ENCODE data around the gene STK4.

Gene STK4

DNA sequence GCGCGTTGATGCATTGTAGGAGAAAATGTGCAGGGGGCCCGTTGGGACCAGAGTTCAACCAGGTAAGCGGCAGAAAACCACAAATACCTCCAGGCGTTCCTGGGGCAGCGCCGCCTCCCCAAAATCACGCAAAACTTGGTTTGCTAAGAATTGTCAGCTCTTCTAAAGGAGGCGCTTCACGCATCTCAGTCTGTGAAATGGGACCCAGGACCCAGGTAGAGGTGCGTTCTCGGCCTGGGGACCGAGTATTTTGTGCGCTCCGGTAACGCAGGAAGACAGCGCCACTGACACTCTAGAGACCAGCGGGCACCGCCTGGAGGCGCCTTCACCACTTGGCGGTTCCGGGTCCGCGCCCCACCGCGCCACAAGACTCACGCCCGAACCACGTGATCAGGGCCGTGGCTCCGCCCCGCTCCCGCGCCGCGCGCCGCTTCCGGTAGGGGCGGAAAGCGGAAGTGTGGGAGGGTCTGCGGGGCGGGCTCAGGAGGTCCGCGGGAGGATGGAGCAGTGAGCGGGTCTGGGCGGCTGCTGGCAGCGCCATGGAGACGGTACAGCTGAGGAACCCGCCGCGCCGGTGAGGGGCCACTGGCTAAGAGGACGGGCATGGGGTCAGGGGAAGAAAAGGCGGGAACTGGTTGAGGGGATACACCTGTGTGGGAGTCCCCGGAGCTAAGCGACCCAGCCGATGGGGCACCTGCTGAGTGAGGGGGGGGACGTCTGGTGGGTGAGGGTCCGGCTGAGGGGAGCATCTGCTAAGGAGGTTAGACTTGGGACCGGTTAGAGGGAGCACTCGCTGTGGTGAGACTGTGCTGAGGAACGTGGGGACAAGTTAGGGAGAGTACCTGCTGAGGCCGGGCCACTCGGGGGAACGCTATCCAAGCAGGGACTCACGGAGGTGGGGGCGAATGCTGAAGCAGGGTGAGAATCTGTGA is at the start of gene STK4:
Gene STK4, plus strand, starts transcription at position 483 of the 932 bp plus-strand sequence. Its CDS starts 57 bp downstream, at position 540.
- peak; percentile 23 to 97 (median 89) for DNase-seq

DNA sequence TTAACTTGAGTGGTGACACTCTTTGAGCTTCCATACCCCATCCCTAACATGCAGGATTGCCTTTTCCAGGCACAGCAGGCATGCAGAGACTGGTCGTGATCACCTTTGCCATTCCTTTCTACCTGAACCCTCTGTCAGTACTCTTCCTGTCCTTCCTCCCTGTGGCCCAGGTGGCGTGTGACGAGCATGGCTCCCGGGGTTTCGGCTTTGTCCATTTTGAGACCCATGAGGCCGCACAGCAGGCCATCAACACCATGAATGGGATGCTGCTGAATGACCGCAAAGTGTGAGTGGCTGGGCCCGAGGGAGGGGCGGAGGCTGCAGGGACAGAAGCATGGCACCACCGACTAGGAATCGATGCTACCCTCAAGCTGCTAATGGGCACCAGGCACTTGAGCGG is 49.7 kb upstream of the STK4 start:
- no peak for DNase-seq

DNA sequence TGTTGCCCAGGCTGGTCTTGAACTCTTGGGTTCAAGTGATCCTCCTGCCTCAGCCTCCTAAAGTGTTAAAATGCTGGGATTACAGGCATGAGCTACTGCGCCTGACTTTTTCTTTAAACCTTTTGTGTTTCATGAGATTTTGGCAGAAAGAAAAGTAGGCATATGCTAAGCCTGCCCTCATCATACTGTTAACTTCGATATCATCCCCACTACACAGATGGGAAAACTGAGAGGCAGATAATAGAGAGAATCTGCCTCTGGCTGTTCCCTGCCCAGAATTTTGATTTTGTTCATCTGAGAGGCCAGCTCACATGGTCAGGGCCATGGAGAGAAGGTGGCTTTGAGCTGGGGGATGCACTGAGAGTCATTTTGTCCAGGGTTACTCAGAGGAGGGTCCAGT is 48.9 kb upstream of the STK4 start:
- no peak for DNase-seq

DNA sequence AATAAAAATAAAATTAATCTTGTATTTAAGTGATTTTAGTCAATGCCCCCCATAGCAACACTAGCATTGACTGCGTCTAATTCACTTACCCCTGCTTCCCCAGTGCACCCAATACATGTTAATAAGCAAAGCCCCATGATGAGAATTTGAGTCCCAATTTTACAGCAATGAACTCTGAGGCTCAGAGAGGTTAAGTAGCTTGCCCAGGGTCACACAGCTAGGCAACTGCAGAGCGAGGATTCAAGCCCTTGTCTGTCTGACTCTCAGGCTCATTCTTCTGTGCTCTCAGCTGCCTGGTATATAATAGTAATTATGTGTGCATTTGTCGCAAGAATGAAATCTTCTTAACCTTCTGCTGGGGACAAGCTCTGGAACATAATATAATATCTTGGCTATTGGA is 48.0 kb upstream of the STK4 start:
- DNase-seq = no peak

DNA sequence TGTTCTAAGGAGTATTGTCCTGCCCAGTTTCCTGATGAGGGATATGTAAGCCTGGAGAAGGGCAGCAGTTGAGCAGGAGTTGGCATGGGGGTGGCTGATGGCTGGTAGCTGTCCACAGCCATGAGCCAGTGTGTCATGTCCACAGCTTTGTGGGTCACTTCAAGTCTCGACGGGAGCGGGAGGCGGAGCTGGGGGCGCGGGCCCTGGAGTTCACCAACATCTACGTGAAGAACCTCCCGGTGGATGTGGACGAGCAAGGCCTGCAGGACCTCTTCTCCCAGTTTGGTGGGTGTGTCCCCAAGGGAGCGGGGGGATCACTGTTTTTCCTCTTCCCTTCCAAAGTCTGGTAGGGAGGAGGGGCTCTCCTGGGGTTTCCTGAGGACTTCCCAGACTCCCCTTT is 47.6 kb upstream of the STK4 start:
- DNase-seq = no peak

DNA sequence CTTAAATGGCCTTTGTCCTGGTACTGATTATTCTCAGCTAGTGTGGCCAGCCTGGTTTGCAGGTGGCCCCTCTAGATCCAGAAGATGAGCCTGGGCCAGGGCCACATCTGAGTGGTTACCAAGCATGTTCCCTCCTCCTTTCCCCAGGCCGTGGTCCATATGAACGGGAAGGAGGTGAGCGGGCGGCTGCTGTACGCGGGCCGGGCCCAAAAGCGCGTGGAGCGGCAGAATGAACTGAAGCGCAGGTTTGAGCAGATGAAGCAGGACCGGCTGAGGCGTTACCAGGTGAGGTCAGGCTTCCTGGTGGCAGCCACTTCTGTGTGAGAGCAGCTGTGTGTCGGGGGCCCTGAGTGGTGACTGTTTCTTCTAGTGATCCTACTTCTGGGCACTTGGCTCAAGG is 44.9 kb upstream of the STK4 start:
- DNase-seq = no peak

DNA sequence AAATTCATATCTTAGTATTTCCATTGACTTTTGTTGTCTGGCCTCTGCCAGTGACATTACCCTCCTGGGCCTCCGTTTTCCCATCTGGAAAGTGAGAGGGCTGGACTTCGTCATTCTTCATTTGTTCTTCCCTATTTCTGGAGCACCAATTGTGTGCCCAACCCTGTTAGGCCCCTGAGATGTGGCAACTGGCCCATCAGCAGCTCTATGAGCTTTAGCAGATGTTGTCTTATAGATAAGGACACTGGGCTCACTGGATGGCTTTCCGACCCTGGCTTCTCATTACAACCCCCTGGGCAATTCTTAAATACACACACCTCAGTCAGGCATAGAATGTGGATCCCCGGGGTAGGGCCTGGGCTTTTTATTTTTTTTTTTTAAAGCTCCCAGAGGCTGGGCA is 41.8 kb upstream of the STK4 start:
- no peak for DNase-seq

DNA sequence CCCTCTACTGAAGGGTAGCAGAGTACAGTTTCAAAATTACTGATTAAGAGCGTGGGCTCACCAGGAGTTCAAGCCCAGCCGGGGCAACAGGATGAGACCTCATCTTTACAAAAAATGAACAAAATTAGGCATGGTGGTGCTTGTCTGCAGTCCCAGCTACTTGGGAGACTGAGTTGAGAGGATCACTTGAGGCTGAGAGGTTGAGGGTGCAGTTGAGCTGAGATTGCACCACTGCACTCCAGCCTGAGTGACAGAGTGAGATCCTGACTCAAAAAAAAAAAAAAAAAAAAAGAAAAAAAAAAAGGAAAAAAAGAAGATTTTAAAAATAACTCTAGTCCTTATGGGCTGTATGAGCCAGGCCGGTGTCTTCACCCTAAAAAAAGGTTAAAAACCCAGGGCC is 37.7 kb upstream of the STK4 start:
- DNase-seq = no peak

DNA sequence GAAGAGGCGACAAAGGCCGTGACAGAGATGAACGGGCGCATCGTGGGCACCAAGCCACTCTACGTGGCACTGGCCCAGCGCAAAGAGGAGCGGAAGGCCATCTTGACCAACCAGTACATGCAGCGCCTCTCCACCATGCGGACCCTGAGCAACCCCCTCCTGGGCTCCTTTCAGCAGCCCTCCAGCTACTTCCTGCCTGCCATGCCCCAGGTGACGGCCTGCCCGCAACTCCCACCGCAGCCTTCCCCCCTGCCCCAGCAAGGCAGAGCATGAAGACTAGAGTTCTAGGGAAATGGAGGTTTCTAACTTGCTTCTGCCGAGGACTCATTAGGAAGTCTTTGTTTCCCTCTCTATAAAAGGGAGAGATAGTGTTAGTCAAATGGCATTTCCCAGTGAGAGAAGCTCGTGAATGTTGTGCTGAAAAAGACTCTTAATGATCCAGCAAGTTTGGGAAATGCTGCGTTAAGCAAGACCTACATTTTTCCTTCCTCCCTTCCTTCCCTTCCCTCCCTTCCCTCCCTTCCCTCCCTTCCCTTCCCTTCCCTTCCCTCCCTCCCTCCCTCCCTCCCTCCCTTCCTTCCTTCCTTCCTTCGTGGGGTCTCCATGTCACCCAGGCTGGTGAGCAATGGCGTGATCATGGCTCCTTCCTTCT is 35.7 kb upstream of the STK4 start:
- no peak for DNase-seq

DNA sequence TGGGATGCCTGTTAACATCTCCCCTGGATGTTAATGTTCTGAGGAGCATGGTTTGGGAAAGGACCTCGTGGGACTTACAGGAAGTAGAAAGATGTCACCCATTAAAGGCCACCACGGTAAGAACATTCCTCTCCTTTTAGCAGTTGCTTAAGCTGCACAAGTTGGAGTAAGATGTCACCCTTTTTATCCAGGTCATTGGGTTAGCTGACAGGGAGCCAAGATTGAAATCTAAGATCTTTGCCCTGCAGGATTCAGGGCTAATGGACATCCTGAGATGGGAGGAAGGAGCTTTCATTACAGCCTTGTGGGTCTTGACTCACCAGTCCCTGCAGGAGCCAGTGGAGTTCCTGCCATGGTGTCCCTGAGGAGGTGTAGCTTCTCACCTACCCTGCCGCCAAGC is 34.4 kb upstream of the STK4 start:
- DNase-seq = no peak

DNA sequence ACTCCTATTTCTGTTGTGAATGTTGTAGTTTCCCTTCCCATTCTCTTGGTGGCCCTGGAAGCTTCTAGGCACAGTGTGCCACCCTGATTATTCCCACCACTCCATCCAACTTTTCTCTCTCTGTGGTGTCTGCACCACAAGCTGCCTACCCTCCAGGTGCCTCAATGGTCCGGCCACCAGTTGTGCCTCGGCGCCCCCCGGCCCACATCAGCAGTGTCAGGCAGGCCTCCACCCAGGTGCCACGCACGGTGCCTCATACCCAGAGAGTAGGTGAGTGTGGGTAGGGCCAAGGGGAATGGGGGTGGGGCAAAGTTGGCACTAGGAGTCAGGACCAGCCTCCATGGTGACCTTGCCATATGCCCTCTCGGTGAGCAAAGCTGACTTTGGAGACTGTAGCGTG is 33.4 kb upstream of the STK4 start:
- DNase-seq = no peak

DNA sequence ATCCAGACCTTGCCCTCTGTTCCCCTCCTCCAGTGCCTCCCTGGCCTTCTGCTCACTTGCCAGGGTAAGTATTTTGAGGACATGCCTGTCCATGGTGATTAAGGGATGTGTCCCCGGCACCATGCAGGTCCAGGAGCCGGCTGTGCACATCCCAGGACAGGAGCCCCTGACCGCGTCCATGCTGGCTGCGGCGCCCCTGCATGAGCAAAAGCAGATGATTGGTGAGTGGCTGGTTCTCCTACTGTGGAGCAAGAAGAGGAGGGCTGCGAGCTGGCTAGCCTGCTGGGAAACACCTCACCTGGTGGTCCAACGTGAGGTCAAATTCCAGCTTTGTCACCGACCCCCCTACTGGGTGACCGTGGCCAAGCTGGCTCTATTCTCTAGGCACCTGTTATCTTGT is 29.8 kb upstream of the STK4 start:
- no peak for DNase-seq

DNA sequence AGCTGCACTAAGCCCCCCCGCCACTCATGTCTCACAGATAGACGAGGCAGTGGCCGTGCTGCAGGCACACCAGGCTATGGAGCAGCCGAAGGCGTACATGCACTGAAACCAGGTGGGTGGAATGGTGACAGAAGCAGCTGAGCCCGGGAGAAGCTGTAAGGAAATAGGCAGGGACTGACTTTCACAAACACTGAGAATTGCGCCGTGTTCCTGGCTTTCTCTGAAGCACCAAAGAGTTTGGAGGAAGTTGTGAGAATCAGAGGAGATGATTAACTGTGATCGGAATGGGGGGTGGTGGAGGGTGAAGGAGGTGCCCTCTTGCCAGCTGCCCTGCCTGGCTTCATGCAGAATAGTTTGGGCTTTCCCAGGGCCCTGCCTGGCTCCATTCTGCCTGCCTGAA is 27.7 kb upstream of the STK4 start:
- DNase-seq = peak in 19 of 56 donors; percentile 5 to 63 (median 17)

DNA sequence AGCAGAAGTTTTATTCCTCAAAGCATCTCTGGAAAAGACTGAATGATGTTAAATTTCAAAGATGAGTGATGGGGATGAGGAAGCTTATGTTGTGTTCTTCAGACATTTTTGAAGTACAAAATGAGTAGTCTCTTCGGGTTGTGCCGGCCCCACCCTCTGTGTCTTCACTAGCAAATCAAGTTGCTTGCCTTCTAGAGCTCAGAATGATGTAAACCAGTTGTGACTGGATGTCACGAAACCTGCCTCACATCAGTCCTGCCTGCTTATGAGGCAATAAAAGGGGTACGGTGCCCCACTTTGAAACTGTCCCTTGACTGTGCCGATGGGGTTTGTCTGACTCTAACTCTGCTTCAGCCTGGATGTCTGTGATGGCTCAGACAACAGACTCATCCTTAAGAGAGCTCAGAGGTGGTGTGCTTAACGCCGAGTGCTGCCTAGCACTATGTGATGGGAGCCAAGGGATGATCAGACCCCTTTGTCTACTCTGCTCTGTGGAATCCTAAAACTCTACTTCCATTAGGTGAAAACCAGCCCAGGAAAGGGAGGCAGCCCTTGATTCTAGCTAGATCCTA is 25.1 kb upstream of the STK4 start:
- DNase-seq = peak in 3 of 56 donors; percentile 4 to 15 (median 4)

DNA sequence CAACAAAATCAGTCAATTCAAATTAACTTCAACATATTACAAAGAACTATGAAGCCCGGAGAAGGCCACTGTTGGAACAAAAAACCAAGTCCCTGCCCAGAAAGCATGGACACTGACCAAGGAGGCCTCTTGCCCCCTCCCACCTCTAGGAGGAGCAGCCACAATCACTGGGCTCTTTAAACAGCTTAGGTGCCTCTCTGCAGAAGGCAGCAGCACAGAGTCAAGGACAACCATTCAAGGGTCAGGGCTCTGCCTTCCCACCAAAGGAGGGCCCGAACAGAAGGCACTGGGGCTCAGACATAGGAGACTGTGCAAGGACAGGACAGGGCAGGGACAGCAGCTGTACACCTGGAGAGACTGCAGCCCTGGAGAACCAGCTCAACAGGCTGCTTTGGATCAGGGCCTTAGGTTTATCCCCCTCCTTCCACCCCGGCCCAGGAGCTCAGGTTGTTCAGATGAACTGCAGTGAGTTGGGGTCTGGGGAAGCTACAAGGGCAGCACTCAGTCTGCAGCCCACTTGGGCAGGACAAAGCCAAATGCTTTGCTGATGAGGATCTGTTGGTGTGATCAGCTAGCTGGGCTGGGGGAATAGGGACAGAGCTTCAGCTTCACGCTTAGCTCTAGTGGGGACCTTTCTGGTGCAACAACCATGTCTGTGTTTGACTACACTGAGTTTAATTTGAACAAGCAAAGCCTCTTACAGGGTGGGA is 23.9 kb upstream of the STK4 start:
- no peak for DNase-seq

DNA sequence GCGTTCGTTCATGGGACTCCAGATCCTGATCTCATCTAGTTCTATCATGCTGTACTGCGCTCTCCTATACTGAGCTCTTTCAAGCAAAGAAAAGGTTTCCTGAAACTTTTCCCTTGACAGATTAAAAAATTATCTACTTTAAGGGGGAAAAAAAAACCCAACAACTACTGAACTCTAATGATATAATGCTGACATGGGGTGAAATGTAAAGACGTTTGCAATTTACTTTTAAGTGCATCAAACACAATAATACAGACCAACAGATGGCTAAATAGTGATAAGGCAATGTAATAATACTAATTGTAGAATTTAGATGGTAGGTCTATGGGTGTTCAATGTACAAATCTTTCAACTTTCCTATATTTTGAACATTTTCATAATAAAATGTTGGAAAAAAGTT is 22.5 kb upstream of the STK4 start:
- no peak for DNase-seq

DNA sequence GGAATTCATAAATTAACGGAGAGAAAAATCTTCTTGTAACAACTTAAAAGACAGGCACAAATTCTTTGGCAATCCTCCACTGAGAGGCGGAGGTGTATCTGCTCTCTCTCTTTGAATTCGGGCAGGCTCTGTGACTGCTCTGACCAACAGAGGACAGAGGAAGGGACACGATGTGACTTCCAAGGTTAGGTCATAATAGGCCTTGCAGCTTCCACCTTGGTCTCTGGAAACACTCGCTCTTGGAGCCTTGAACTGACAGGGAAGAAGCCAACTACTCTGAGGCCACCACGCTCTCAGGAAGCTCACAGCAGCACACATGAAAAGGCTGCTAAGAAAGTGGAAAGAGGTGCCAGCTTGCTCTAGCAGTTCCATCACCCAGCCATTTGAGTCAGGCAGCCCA is 21.1 kb upstream of the STK4 start:
- no peak for DNase-seq

DNA sequence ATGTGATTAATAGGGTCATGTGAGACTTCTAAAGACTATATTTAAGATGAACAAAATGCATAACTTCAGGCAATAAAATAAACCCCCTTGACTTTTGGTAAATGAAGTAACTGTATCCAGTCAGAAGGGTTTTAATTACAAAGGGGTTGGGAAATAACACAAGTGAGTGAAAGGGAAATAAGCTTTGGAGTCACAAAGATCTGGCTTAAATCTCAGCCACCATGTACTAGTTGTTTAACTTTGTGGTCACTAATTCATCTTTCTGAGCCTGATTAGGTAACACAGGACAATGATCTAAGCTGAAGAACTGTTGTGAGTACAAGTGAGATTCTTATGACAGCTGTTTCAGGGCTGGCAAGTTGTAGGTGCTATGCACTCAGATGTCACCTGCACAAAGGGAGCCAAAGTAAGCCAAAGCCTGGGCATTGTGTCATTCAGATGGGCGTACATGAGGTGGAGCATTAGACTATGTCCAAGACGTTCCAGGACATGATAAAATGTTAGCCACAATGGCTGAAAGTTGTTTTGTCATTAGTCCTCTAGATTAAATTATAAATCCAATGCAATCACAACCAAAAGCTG is 19.9 kb upstream of the STK4 start:
- DNase-seq = no peak

DNA sequence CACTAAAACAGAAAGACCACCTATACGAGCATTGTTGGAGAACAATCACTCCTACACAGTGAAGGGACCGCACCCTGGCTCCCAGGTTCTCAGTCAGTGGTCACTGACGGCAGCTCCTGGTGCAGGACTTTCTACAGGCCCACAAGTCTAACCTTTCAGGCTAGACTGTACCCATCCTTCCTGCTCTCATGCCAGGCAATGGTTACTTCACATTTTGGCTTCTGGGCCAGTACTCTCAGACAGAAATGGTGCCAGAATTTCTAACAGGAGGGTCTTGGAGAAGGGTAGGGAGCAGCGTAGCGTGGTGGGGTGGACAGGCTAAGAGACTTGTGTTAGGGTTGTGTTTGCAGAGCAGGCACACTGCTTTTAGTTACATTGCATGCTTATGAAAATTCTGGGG is 18.2 kb upstream of the STK4 start:
- DNase-seq = no peak

DNA sequence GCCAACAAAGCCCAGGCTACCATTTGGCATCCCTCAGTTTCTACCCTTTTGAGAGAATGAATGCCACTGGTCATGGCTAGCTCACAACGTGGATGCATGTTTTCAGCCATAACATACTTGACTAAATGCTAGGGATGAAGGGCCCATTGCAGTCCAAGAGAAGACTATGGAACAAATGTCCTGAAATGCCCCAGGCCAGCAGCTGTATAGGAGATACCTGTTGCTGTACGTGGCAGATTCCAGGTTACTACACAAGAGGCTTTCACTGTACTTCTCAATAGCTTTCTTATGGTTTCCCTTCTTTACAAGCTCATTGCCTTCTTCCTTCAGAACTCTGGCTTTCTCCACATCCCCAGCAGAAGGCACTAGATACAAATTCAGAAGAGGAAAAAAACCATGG is 17.8 kb upstream of the STK4 start:
- no peak for DNase-seq

DNA sequence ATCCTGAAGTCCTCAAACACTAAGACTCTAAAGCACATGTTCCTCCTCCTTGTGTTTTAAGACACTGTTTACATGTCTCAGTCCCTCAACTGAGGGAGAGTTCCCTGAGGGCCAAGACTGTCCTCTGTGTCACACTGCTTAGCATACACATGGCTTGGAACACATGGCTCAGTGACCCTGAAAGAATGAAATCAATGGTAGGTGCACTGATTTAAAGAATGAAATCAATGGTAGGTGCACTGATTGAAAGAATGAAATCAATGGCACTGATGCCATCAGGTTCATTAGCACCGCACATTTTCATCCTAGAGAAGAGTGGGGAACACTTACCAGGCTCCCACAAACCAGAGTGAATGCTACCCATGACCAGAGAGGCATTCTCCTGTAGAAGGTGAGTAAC is 15.9 kb upstream of the STK4 start:
- DNase-seq = no peak

DNA sequence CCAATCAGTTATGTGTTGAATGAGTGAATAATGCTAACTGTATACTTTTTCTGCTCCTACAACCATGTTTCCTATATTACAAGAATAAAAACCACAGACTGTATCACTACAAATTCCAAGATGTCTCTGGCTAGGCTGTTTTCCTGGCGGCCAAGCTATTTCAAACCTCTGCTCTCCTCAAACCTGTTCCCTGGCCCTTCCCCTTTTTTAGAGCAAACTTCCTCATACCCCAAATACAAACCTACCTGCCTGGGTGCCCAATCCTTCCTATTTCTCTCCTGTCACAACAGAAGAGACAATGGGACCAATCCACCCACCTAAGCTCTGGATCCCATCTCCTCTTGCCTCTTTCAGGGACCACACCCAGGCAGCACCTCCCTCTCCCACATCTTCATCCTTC is 13.6 kb upstream of the STK4 start:
- no peak for DNase-seq
